Neural progenitor cell (in vitro differentiated cells): Measurements from ENCODE around the gene FLT4. TPM values are rescaled to one million over a fixed set of nuclear protein-coding genes. Genes with fewer than 3 reads are reported as not detected.

Experiments
- DNase-seq: peaks from one replicate; pipeline ENCODE4 v3.0.0-alpha.2; 2016; ENCODE audit warnings: low spot score
- H2AFZ ChIP-seq: fragments of 200-600 bp; sonication (generic); replicated peaks from 2 replicates; pipeline ENCODE4 v1.6.1; 2016; ENCODE audit warnings: antibody characterized with exemption
- H3F3A ChIP-seq: fragments of 200-600 bp; sonication (generic); 2 replicates; pipeline ENCODE4 v1.6.1; 2016; ENCODE audit warnings: antibody characterized with exemption, low read depth
- H3K27ac ChIP-seq: fragments of 200-600 bp; sonication (generic); 2 replicates; pipeline ENCODE4 v1.5.1; 2016; ENCODE audit warnings: mild to moderate bottlenecking
- H3K27me3 ChIP-seq: fragments of 200-600 bp; sonication (generic); 2 replicates; pipeline ENCODE4 v1.6.1; 2016; ENCODE audit warnings: mild to moderate bottlenecking, moderate library complexity
- H3K36me3 ChIP-seq: fragments of 200-600 bp; sonication (generic); 2 replicates; pipeline ENCODE4 v1.5.1; 2016
- H3K4me1 ChIP-seq: fragments of 200-600 bp; sonication (generic); 2 replicates; pipeline ENCODE4 v1.6.1; 2016; ENCODE audit warnings: mixed run types
- H3K4me2 ChIP-seq: fragments of 200-600 bp; sonication (generic); 2 replicates; pipeline ENCODE4 v1.6.1; 2016
- H3K4me3 ChIP-seq: fragments of 200-600 bp; sonication (generic); 2 replicates; pipeline ENCODE4 v1.5.1; 2016
- H3K79me2 ChIP-seq: fragments of 200-600 bp; sonication (generic); 2 replicates; pipeline ENCODE4 v1.6.1; 2016; ENCODE audit warnings: low read depth
- H3K9ac ChIP-seq: fragments of 200-600 bp; sonication (generic); 2 replicates; pipeline ENCODE4 v1.6.1; 2016
- H3K9me3 ChIP-seq: fragments of 200-600 bp; sonication (generic); 2 replicates; pipeline ENCODE4 v1.5.1; 2016; ENCODE audit warnings: low read depth
- H4K20me1 ChIP-seq: fragments of 200-600 bp; sonication (generic); 2 replicates; pipeline ENCODE4 v1.6.1; 2016; ENCODE audit warnings: low read depth
- H3K27ac Mint-ChIP-seq: 3 replicates; pipeline ENCODE4 v1.8.0; 2021; ENCODE audit warnings: mixed read lengths
- H3K27me3 Mint-ChIP-seq: 2 replicates; pipeline ENCODE4 v1.8.0; 2022; ENCODE audit warnings: low read depth, mild to moderate bottlenecking, inconsistent platforms, moderate library complexity, mixed read lengths; ENCODE audit not compliant: insufficient read depth
- H3K36me3 Mint-ChIP-seq: 3 replicates; pipeline ENCODE4 v1.8.0; 2021; ENCODE audit warnings: mixed read lengths
- H3K4me1 Mint-ChIP-seq: 3 replicates; pipeline ENCODE4 v1.8.0; 2021; ENCODE audit warnings: mixed read lengths
- H3K4me3 Mint-ChIP-seq: 3 replicates; pipeline ENCODE4 v1.8.0; 2021; ENCODE audit warnings: mild to moderate bottlenecking, moderate library complexity, mixed read lengths
- H3K9me3 Mint-ChIP-seq: 3 replicates; pipeline ENCODE4 v1.8.0; 2020; ENCODE audit warnings: mixed read lengths
- CTCF ChIP-seq: fragments of 200-600 bp; sonication (generic); IDR thresholded peaks from 2 replicates; pipeline ENCODE4 v1.5.1; 2017; ENCODE audit warnings: antibody characterized with exemption, mild to moderate bottlenecking
- EZH2 ChIP-seq: fragments of 200-600 bp; sonication (generic); IDR thresholded peaks from 2 replicates; pipeline ENCODE4 v1.6.1; 2017; ENCODE audit warnings: antibody characterized with exemption, mild to moderate bottlenecking, moderate library complexity
- EZH2phosphoT487 ChIP-seq: fragments of 200-600 bp; sonication (generic); IDR thresholded peaks from 2 replicates; pipeline ENCODE4 v1.6.1; 2017; ENCODE audit warnings: antibody characterized with exemption
- total RNA-seq: library from RNA; depleted of rRNA; stranded (reverse); fragments of >200 nt; gene quantifications from 2 replicates; pipeline ENCODE4 v1.2.3, GENCODE V29; 2015; ENCODE audit warnings: low replicate concordance

Gene FLT4
- total RNA-seq, 1 donor from 2014 or later, result 2.3 TPM

DNA sequence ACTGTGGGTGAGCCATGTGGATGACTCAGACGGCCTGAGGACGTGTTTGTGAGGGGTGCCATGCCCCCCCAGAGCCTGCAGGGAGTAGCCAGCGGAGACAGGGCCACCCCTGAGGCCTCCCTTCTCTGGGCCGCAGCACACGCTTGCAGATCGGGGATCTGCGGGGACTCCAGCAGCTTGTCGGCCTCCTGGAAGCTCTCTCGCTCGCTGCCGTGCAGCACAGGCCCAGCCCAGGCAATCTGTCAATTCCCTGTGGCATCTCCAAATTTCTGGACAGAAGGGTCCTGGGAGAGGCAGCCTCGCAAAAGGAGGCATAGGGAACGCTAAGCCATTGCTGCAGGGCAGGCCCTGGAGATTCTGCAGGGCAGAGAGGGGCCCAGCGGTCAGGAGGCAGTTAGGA lies 21.2 kb downstream of the FLT4 start:
- H3K27me3 Mint-ChIP-seq, result peaks cover 2% of the 10 kb centered on the region

DNA sequence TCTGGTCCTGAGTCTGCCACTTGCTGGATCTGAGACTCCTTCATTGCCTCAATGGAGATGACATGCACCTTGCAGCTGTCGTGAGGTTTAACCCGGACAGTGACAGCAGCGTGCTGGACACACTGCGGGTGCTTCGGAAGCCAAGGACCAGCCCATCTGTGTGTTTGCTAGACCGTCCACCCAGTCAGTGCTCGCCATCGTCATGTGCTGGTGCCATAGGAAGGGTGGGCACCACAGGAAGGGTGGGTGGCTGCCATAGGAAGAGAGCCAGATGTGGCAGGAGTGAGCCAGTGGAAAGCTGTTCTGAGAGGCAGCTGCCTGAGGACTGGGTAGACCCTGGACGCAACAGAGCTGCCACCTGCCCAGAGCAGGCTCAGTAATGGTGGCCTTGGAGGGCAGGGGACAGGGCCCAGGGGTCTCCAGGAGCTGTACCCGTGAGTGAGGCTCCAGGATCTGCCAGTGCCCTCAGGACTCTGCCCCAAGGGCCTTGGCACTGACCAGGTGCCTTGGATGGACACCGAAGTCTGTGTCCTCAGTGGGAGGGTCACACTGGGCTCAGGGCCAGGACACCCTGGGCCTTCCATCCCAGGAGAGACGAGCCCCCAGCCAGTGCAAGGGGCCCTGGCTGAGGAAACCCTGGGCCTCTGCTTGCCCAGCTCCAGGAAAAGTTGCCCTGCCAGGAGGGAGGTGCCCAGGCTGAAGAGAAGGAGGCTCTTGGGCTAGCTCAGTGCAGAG lies 21.8 kb downstream of the FLT4 start:
- Mint-ChIP-seq H3K27me3 (peaks cover 2% of the 10 kb centered on the region), H3K4me3 (no peak overlapping the region), H3K36me3 (no peaks in the 10 kb centered on the region), H3K4me1 (peaks cover 7% of the 10 kb centered on the region), H3K9me3 (no peaks in the 10 kb centered on the region), H3K27ac (no peak overlapping the region)
- H3K4me2 ChIP-seq, result no peak overlapping the region
- no peaks in the 10 kb centered on the region for H3K79me2 ChIP-seq
- no peaks in the 10 kb centered on the region for H3K36me3 ChIP-seq
- H3K4me1 ChIP-seq, result no peaks in the 10 kb centered on the region
- no peaks in the 10 kb centered on the region for H3F3A ChIP-seq
- no peak overlapping the region for H3K27ac ChIP-seq
- H4K20me1 ChIP-seq, result no peaks in the 10 kb centered on the region
- no peaks in the 10 kb centered on the region for H3K27me3 ChIP-seq
- no peak overlapping the region for H3K9ac ChIP-seq
- H3K9me3 ChIP-seq, result no peaks in the 10 kb centered on the region
- H3K4me3 ChIP-seq, result no peak overlapping the region
- no peak for DNase-seq
- H2AFZ ChIP-seq, result no peak overlapping the region
- TF ChIP-seq CTCF (no peak), EZH2phosphoT487 (no peak), EZH2 (no peak)

More for the DNA sequence above, 21.2 kb downstream of the FLT4 start:
- DNase-seq, result no peak
- H3K4me2 ChIP-seq, result no peak overlapping the region
- Mint-ChIP-seq H3K4me1 (peaks cover 8% of the 10 kb centered on the region), H3K36me3 (no peaks in the 10 kb centered on the region), H3K9me3 (no peaks in the 10 kb centered on the region), H3K4me3 (no peak overlapping the region), H3K27ac (no peak overlapping the region)
- H3K9me3 ChIP-seq, result no peaks in the 10 kb centered on the region
- no peaks in the 10 kb centered on the region for H3K79me2 ChIP-seq
- H3K36me3 ChIP-seq, result no peaks in the 10 kb centered on the region
- H4K20me1 ChIP-seq, result no peaks in the 10 kb centered on the region
- no peaks in the 10 kb centered on the region for H3K4me1 ChIP-seq
- no peak overlapping the region for H3K9ac ChIP-seq
- H3K4me3 ChIP-seq, result no peak overlapping the region
- H3K27ac ChIP-seq, result no peak overlapping the region
- no peaks in the 10 kb centered on the region for H3F3A ChIP-seq
- TF ChIP-seq EZH2phosphoT487 (no peak), CTCF (no peak), EZH2 (no peak)
- no peak overlapping the region for H2AFZ ChIP-seq
- no peaks in the 10 kb centered on the region for H3K27me3 ChIP-seq

- TF ChIP-seq CTCF (no peak), EZH2phosphoT487 (no peak), EZH2 (no peak)
- DNase-seq, result no peak
- no peak overlapping the region for H3K4me3 ChIP-seq
- H3K79me2 ChIP-seq, result no peaks in the 10 kb centered on the region
- Mint-ChIP-seq H3K4me1 (peaks cover 2% of the 10 kb centered on the region), H3K27ac (no peak overlapping the region), H3K4me3 (no peak overlapping the region), H3K27me3 (peaks cover 2% of the 10 kb centered on the region), H3K9me3 (no peaks in the 10 kb centered on the region), H3K36me3 (no peaks in the 10 kb centered on the region)
- no peak overlapping the region for H2AFZ ChIP-seq
- H3K4me2 ChIP-seq, result no peak overlapping the region
- no peaks in the 10 kb centered on the region for H3K4me1 ChIP-seq
- H3K9ac ChIP-seq, result no peak overlapping the region
- H3K9me3 ChIP-seq, result no peaks in the 10 kb centered on the region
- H3F3A ChIP-seq, result no peaks in the 10 kb centered on the region
- no peak overlapping the region for H3K27ac ChIP-seq
- H4K20me1 ChIP-seq, result no peaks in the 10 kb centered on the region
- no peaks in the 10 kb centered on the region for H3K27me3 ChIP-seq
- no peaks in the 10 kb centered on the region for H3K36me3 ChIP-seq
Measured at GRCh38 chr5:180626661-180627385, 22.6 kb downstream of the FLT4 start.
